HG03571 (cell line): Measurements from ENCODE around the gene ADRA2B.
"Not testable (repeated sequence)": the region's sequence is repeated elsewhere in the genome, so short reads cannot be mapped to it uniquely, and the experiment has no call there.

Experiments used
- ATAC-seq: cut with Tn5 transposase; IDR thresholded peaks from one replicate; pipeline ENCODE4 v1.9.1; 2021; ENCODE audit not compliant: unreplicated experiment

The ADRA2B gene

DNA sequence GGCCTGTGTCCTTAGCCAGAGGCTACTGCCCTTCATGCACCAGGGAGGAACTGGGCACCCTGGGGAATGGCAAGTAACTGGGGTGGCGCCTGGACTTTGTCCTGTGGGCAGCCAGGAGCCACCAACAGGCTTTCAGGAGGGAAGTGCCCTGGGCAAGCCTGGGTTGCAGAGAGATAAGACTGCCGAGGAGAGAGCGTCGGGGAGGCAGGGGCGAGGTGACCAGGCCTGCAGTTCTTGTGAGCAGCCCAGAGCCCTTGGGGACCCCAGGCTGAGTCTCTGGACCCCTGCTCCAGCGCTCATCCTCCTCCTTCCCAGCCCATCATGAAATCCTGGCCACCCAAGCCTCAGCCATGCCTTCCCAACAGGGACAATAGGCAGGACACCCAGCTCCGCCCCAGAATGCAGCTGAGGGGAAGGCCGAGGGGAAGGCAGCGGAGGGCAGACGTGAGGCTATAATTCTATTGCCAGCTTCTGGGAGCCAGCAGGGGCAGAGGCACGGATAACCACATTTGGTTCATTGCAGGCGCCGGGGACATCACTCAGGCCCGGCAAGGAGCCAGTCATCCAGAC is 25.1 kb downstream of the ADRA2B start:
- ATAC-seq: no peak

DNA sequence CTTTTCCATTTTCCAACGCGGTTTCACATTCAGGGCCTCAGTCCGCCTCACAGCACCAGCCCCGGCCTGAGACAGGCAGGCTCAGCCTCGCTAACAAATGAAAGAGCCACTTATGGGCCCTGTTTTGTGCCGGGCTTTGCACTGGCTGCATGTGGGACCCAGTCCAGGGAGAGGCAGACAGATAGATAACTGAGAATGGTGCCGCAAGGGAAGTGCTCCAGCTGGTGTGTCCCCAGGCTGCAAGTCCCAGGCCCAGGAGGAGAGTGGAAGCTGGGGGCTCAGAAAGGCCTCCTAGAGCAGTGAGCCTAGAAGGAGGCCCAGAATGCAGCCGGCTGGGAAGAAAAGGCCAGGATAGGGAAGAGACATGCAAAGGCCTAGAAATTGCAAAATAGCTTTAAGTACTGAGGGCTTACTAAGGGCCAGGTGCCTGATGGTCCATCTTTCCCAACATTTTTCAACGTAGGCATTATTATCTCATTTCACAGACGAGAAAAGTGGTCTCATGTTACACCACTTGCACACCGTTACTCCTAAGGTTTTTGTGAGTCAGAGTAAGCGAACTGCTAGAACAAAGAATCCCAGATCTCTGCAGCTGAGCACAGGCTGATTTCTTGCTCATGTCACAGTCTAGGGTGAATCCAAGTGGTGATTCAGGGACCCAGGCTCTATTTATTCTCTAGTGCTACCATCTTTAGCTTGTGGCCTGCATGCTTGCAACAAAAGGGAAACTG is 26.0 kb downstream of the ADRA2B start:
- no peak for ATAC-seq

DNA sequence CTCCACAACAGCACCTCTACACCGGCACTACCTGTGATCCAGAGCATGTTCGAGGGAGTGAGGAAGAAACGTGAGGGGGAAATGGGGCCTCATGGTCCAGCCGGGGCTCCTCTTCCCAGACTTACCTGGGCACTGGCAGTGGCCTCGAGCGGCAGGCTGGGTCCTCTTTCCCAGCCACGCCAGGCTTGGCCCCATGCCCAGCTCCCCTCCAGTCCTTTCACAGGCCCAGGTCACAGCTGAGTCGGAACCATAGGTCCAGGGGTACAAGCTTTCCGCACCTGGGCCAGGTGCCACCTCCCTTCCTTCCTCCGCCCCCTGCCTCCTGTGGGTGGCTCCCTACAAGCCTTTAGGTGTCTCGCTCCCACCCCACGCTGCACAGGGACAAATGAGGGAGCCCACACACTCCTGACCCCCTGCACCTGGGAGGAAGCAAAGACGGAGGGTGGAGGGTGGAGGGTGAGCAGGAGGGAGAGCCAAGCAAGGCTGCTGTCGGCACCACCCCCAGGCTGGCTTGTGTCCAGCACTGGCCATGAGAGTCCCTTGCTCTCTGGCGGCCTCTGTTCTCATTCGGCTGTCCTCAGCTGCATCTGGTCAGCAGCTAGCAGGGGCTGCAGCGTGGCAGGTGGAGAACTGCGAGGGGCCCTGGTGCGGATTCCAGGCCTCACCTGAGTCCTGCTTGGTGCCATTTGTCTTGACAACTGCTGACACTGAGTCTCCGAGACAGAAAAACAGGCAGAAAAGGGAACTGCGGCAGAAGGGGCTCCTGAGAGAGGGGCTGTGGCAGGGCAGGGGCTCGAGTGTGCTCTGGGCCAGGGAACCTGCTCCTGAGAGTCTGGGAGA is 26.8 kb downstream of the ADRA2B start:
- ATAC-seq: no peak

DNA sequence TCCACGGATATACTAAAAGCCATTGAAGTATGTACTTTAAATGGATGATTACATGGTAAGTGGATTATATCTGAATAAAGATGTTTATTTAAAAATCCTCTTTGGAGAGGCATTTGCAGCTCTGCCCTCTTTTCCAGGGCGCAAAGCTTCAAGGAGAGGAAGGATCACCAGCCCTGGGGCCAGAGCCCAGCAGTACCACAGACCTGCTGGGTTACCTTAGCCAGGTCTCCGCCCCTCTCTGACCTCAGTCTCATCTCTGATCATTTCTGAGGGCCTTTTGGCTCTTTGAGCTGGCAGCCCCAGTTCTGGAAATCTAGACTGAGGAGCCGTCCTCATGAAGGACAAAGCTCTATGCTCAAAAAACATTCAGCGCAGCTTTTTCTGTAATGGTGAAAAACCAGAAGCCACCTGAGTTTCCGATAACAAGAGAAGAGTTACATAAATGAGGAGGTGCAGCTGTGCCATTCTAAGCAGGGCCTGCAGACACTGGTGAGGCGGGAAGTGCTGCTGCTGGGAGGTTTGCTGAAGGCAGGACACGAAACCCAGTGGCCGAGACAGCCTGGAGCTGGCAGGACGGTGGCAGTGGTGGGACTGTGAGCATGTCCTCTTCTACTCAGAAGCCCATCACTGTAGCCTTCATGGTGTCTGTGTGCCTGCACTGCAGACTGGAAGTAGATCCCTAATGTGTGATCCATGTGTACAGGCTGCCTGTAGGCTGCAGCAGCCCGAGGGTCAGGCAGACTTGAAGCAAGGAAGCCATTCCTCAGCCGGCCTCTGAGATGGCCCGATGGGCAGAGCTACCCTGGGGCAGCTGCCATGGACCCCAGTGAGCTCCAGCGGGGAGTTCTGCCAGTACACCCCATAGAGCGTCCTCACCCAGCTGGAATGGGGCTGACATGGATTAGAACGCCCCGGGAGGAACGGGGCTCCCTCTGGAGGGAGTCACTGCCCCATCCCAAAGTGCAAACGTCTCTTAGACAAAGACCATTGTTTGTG is 27.7 kb downstream of the ADRA2B start:
- ATAC-seq: no peak

GRCh38 chr2:96087130-96087529 is 29.2 kb downstream of the ADRA2B start:
- ATAC-seq: no peak

GRCh38 chr2:96085541-96086355 is 30.6 kb downstream of the ADRA2B start:
- no peak for ATAC-seq

GRCh38 chr2:96084858-96085518 is 31.4 kb downstream of the ADRA2B start:
- not testable (repeated sequence) for ATAC-seq

GRCh38 chr2:96083989-96084857 is 32.1 kb downstream of the ADRA2B start:
- no peak for ATAC-seq

- ATAC-seq: no peak
Measured at GRCh38 chr2:96083064-96083939, 33.1 kb downstream of the ADRA2B start.

DNA sequence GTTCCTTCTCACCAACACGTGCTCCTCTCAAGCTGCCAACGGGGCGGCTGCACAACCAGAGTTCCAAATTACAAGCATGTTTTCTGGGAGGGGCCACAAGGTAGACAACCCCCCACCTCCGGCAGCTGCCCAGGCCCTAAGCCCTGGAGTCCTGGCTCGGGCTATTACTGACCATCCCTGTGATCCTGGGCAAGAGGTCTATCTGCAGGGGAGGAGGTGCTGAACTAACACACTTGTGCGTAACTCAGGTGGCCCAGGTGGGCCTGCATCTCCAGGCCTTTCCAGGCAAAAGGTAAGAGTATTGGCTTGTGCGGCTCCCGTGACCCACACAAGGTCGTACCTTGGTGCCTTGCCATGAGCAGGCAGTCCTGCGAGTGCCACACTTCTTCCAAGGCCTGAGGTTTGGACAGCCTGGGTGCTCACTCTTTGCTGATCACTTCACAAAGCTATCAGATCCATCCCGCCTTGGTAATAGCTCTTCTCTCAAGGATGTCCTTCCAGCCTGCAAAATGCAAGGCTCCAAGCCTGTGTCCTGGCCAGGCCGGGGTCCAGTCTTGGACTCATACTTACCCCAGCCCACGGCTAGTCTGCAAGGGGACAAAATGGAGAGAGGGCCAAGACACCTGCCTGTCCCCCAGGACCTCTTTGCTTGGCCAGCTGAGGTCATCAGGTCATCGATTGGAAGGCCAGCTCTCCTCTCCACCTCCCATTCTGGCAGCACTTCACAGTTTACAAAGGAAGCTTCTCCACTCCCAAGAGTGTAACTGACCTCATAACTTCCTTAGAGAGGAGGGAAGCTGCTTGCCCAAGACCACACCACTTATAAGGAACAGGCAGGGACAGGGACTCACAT is 33.9 kb downstream of the ADRA2B start:
- ATAC-seq: no peak

GRCh38 chr2:96081042-96081441 is 35.3 kb downstream of the ADRA2B start:
- no peak for ATAC-seq

DNA sequence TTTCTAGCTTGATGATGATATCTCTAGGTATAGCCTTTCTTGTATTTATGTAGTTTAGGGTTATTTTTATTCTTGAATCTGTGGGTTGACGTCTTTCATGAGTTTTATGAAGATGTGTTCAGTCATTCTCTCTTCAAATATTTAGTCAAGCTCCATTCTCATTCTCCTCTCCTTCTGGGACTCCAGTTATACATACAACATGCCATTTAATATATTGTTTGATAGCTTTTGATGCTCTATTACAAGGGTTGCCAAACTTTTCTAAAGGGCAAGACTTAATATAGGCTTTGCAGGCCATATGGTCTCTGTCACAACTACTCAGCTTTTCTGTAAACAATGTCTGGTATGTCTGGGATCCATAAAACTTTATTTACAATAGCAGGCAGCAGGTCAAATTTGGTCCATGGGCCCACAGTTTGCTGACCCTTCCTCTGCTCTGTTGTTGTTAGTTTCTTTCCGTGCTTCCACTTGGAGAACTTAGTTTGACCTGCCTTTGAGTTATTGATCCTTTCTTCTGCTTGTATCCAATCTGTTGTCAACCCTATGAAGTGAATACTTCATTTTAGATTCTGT is 41.1 kb downstream of the ADRA2B start:
- no peak for ATAC-seq

DNA sequence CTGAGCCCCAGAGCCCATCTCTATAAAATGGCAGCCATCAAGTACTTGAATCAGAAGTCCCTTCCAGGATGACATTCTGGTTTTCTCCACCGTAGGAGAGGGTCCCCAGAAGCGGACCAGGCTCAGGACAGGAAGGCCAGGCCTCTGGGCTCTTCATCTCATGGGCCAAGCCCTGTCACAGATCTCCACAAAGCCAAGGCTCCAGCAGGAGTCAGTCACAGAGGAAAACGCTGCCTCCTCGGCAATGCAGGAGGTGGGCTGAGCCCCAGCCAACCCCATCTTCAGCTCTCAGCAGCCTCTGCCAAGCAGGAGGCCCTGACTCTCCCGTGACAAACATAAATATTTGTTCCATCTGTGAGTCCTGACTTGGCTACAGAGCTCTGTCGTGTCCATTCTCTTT is 42.2 kb downstream of the ADRA2B start:
- no peak for ATAC-seq

DNA sequence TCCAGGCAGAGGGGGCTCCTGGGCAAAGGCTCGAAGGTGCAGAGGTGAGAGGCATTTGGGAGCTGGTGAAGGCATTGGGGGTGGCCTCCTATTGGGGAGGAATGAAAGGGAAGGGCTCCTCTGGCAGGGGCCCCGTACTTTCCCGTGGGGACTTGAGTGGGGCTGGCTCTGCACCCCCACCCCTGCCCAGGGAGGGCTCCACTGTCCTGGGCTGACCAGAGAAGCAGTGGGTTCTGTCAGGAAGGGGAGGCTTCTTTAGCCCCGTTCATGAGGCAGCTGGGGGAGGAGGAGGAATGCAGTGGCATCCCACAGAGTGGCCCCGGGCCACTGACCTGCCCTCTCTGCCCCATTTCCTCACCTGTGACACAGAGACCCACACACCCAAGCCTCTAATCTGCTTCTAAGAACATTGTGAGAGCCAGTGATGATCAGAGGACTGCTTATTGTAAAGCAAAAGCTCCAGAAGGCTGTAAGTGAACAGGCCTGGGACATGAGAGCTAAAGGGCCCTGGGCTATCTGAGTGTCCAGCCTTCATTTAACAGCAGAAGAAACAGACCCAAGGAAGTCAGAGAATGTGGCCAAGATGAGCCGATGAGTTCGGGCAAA is 43.1 kb downstream of the ADRA2B start:
- ATAC-seq: no peak

GRCh38 chr2:96072746-96073145 is 43.6 kb downstream of the ADRA2B start:
- ATAC-seq: no peak

- not testable (repeated sequence) for ATAC-seq
Measured at GRCh38 chr2:96071977-96072491, 44.3 kb downstream of the ADRA2B start.
